MCF 10A (cell line): ENCODE measurements around the gene OR1M1. TPM values are rescaled to one million over a fixed set of nuclear protein-coding genes. Genes with fewer than 3 reads are reported as not detected.

Experiments
- BruUV-seq: library from RNA; stranded (reverse); fragments of 400-500 nt; replicated peaks from 2 replicates; lab custom pipeline; 2021; lab: Mats Ljungman, UMichigan
- CTCF ChIA-PET: fragments of 300-600 bp; sonication (Branson Sonifier 250); formaldehyde crosslinking; extraction: SDS; loops from one replicate; lab custom pipeline; 2021; ENCODE audit warnings: antibody characterized with exemption, inconsistent platforms; lab: Yijun Ruan, JAX
- POLR2A ChIA-PET: fragments of 300-600, 350-650 bp; sonication (Branson Sonifier 250); formaldehyde crosslinking; extraction: SDS; loops from one replicate; lab custom pipeline; 2020; ENCODE audit warnings: antibody characterized with exemption, inconsistent platforms; lab: Yijun Ruan, JAX
- DNase-seq: peaks from one replicate; pipeline ENCODE4 v3.0.0-alpha.2; 2018; ENCODE audit not compliant: unreplicated experiment
- H3K27ac Mint-ChIP-seq: one replicate; pipeline ENCODE4 v1.8.0; 2022; ENCODE audit warnings: mild to moderate bottlenecking, low read depth, mixed read lengths; ENCODE audit not compliant: unreplicated experiment
- H3K27me3 Mint-ChIP-seq: one replicate; pipeline ENCODE4 v1.8.0; 2022; ENCODE audit warnings: mixed read lengths; ENCODE audit not compliant: insufficient read depth, unreplicated experiment
- H3K36me3 Mint-ChIP-seq: one replicate; pipeline ENCODE4 v1.8.0; 2022; ENCODE audit warnings: mild to moderate bottlenecking, moderate library complexity, mixed read lengths; ENCODE audit not compliant: insufficient read depth, unreplicated experiment
- H3K4me1 Mint-ChIP-seq: one replicate; pipeline ENCODE4 v1.8.0; 2022; ENCODE audit warnings: mixed read lengths; ENCODE audit not compliant: insufficient read depth, unreplicated experiment
- H3K4me3 Mint-ChIP-seq: one replicate; pipeline ENCODE4 v1.8.0; 2022; ENCODE audit warnings: mild to moderate bottlenecking, moderate library complexity, mixed read lengths; ENCODE audit not compliant: unreplicated experiment
- H3K9me3 Mint-ChIP-seq: one replicate; pipeline ENCODE4 v1.8.0; 2022; ENCODE audit warnings: mixed read lengths; ENCODE audit not compliant: unreplicated experiment
- intact Hi-C: fragments of 100-400 bp; cut with micrococcal nuclease; formaldehyde crosslinking; loops from 2 replicates; pipeline ENCODE4 v1.14.1; 2022
- total RNA-seq: library from RNA; stranded (reverse); gene quantifications from 2 replicates; pipeline ENCODE4 v1.2.3, GENCODE V29; 2022
- TF ChIP-seq, protein P1 (sequence below): fragments of 200-600 bp; IDR thresholded peaks from one replicate; pipeline ENCODE4 v1.8.0; 2022; ENCODE audit warnings: antibody characterized with exemption, mild to moderate bottlenecking; ENCODE audit not compliant: unreplicated experiment

Gene OR1M1
- total RNA-seq, 1 experiment from 2014 or later = not detected

DNA sequence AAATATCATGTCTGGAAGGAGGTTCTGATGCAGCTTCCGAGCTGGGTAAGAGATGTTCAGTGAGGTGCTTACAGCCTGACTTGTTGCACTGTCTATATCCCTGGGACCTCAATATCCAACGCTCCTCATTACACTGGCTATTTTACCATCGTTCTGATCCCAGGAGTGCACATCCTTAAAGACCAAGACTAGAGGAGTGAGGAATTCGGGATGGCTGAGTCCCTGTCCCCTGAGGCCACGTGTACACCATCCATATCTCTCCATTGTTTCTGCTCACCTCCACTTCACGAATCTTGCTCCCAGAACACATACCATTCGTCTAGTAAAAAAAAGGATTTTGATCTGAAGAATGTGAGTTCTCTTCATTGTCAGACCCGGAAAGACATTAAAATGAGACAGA is 20.5 kb downstream of the OR1M1 start, which contains the start of gene OR7G2:
OR7G2 (minus strand) TSS at position 101 of the 400 bp plus-strand sequence. CDS start 4,232 bp downstream, outside the sequence.
- H3K4me3 Mint-ChIP-seq = no peak within 1 kb of the TSS
- H3K36me3 Mint-ChIP-seq = no peaks in the 10 kb centered on the region
- no peaks in the 10 kb centered on the region for H3K27me3 Mint-ChIP-seq
- ChIA-PET POLR2A (interaction anchor here (0.6 kb wide), 1 partner anchor 56 kb away, joined by 3 read pairs; no protein-coding TSS in a partner anchor), CTCF (no interaction called here)
- no peak for DNase-seq
- no peak within 1 kb of the TSS for H3K27ac Mint-ChIP-seq
- H3K9me3 Mint-ChIP-seq = peaks cover 21% of the 10 kb centered on the region
- no TSS peak for BruUV-seq
- H3K4me1 Mint-ChIP-seq = no peaks in the 10 kb centered on the region
- intact Hi-C loops = no loop called here
- TF ChIP-seq, protein P1, sequence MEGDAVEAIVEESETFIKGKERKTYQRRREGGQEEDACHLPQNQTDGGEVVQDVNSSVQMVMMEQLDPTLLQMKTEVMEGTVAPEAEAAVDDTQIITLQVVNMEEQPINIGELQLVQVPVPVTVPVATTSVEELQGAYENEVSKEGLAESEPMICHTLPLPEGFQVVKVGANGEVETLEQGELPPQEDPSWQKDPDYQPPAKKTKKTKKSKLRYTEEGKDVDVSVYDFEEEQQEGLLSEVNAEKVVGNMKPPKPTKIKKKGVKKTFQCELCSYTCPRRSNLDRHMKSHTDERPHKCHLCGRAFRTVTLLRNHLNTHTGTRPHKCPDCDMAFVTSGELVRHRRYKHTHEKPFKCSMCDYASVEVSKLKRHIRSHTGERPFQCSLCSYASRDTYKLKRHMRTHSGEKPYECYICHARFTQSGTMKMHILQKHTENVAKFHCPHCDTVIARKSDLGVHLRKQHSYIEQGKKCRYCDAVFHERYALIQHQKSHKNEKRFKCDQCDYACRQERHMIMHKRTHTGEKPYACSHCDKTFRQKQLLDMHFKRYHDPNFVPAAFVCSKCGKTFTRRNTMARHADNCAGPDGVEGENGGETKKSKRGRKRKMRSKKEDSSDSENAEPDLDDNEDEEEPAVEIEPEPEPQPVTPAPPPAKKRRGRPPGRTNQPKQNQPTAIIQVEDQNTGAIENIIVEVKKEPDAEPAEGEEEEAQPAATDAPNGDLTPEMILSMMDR = no peak

DNA sequence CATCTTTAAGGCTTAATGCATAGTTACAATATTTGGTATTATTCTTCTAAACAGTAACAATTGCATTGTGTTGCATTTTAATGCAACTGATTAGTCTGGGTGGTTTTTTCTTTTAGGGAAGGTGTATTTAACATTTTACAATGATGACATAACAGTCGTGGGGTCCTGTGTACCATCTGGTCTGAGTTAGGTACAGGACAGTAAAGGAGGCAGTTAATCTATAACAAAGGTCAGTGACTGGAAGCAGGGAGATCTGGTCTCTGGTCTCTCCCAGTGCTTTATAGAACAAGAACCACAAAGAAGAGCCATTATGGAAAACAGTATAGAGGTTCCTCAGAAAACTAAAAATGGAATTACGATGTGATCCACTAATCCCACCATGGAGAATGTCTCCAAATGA is 23.1 kb downstream of the OR1M1 start:
- TF ChIP-seq, protein P1 = no peak
- BruUV-seq = no TSS peak
- no peaks in the 10 kb centered on the region for H3K4me1 Mint-ChIP-seq
- H3K27ac Mint-ChIP-seq = no peak overlapping the region
- H3K9me3 Mint-ChIP-seq = peaks cover 16% of the 10 kb centered on the region
- H3K36me3 Mint-ChIP-seq = no peaks in the 10 kb centered on the region
- intact Hi-C loops = no loop called here
- no peaks in the 10 kb centered on the region for H3K27me3 Mint-ChIP-seq
- DNase-seq = no peak
- ChIA-PET CTCF (no interaction called here), POLR2A (no interaction called here)
- H3K4me3 Mint-ChIP-seq = no peak overlapping the region

DNA sequence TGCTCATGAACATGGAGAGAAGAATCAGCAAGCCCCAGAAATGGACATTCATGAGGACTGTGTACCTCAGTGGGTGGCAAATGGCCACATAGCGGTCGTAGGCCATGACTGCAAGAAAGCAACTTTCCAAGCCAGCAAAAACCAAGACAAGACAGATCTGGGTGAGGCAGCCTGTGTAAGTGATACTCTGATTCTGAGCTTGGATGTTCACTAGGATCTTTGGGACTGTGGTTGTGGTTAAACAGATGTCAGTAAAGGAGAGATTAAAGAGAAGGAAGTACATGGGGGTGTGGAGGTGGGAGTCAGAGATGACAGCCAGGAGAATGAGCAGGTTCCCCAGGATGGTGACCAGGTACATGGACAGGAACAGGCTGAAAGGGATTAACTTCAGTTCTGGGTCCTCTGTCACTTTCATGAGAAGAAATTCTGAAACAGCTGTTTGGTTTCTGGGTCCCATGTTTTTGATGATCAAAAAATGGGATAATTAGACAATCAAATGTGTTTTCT is 28.5 kb downstream of the OR1M1 start, which contains the start of gene OR7G1:
OR7G1 (minus strand) TSS at position 457 of the 507 bp plus-strand sequence; CDS start at position 457, 0 bp downstream.
- ChIA-PET POLR2A (no interaction called here), CTCF (no interaction called here)
- H3K36me3 Mint-ChIP-seq = no peaks in the 10 kb centered on the region
- H3K4me3 Mint-ChIP-seq = no peak within 1 kb of the TSS
- DNase-seq = no peak
- peaks cover 15% of the 10 kb centered on the region for H3K9me3 Mint-ChIP-seq
- intact Hi-C loops = no loop called here
- H3K27ac Mint-ChIP-seq = no peak within 1 kb of the TSS
- TF ChIP-seq, protein P1 = no peak
- H3K4me1 Mint-ChIP-seq = no peaks in the 10 kb centered on the region
- H3K27me3 Mint-ChIP-seq = no peaks in the 10 kb centered on the region
- BruUV-seq = no TSS peak

DNA sequence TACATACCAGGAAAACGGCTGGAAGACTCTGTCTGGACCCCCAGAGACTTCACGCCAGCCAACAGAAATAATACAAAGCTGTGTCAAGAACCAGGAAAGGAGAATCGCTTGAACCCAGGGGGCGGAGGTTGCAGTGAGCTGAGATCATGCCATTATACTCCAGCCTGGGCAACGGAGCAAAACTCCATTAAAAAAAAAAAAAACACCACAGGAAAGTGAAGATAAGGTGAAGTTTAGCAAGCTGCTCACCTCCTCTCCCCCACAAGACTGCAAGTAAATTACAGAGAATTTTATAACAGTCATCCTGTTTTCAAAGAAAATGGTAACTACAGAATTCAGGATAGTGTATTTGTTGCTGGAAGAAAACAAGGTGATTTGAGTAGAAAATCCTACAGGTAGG is 29.7 kb downstream of the OR1M1 start:
- no peak overlapping the region for H3K27ac Mint-ChIP-seq
- ChIA-PET CTCF (interaction anchor here (0.6 kb wide), 2 partner anchors 209 to 530 kb away, joined by 3 to 8 read pairs; no protein-coding TSS in a partner anchor), POLR2A (no interaction called here)
- H3K4me3 Mint-ChIP-seq = no peak overlapping the region
- TF ChIP-seq, protein P1 = no peak
- no peaks in the 10 kb centered on the region for H3K27me3 Mint-ChIP-seq
- no peak for DNase-seq
- intact Hi-C loops = no loop called here
- peaks cover 8% of the 10 kb centered on the region for H3K9me3 Mint-ChIP-seq
- no TSS peak for BruUV-seq
- H3K4me1 Mint-ChIP-seq = no peaks in the 10 kb centered on the region
- no peaks in the 10 kb centered on the region for H3K36me3 Mint-ChIP-seq
